Measurements from ENCODE around the gene ATP2A1. TPM values are rescaled to one million over a fixed set of nuclear protein-coding genes. Genes with fewer than 3 reads are reported as not detected.

Gene ATP2A1
- total and polyA plus RNA-seq, 2 of the 8 experiments (the other 6 are each of a cell fraction or from before 2014, with no cell fraction given), result 1.7 to 2.4 TPM

DNA sequence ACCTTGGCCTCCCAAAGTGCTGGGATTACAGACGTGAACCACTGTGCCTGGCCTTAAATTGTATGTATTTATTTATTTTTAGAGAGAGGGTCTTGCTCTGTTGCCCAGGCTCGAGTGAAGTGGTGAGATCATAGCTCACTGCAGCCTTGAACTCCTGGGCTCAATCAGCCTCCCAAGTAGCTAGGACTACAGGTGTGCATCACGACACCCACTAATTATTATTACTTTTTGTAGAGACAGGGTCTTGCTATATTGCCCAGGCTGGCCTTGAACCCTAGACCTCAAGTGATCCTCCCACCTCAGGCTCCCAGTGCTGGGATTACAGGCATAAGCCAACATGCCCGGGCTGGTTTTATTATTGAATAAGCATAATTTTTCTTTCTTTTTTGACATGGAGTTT, 68.4 kb downstream of the ATP2A1 start (continued):
- no peak for TF ChIP-seq TAF7 (optimal IDR thresholded peaks at IDR 0.05; ENCODE audit: borderline replicate concordance, low read depth, low read length)
- TF ChIP-seq, protein P1, sequence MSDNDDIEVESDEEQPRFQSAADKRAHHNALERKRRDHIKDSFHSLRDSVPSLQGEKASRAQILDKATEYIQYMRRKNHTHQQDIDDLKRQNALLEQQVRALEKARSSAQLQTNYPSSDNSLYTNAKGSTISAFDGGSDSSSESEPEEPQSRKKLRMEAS (IDR thresholded peaks at IDR 0.05), result no peak
- TF ChIP-seq ZNF274 (IDR thresholded peaks at IDR 0.05; ENCODE audit: borderline replicate concordance, extremely low read depth, low read length), result no peak
- TF ChIP-seq TCF12 (IDR thresholded peaks at IDR 0.05; ENCODE audit: low read depth, low read length), result no peak
- TF ChIP-seq SP2 (IDR thresholded peaks at IDR 0.05; ENCODE audit: low read length), result no peak

Data from H1 (cell line).